K562 (cell line): Measurements from ENCODE around the gene KAT7. TPM values are rescaled to one million over a fixed set of nuclear protein-coding genes. Genes with fewer than 3 reads are reported as not detected.

Experiments
- CREBBP ChIP-seq: IDR thresholded peaks from one replicate; pipeline ENCODE4 v1.6.1; 2012; ENCODE audit warnings: low read depth, mild to moderate bottlenecking, control low read depth, inconsistent platforms, low read length
- ELF1 ChIP-seq: fragments of 200-800 bp; sonication (Bioruptor generic); IDR thresholded peaks from 2 replicates; pipeline ENCODE4 v1.6.1; 2016; ENCODE audit warnings: missing genetic modification characterization, missing compliant biosample characterization
- FUS ChIP-seq: fragments of 200-400 bp; formaldehyde crosslinking; optimal IDR thresholded peaks from 2 replicates; pipeline ENCODE3; 2017; ENCODE audit warnings: low read depth, low read length
- KLF6 ChIP-seq: fragments of 250-450 bp; sonication (Bioruptor Pico); IDR thresholded peaks from 2 replicates; pipeline ENCODE4 v1.4.0; 2020; ENCODE audit warnings: mild to moderate bottlenecking, moderate library complexity, borderline replicate concordance
- PCBP1 ChIP-seq: fragments of 200-400 bp; formaldehyde crosslinking; IDR thresholded peaks from 2 replicates; pipeline ENCODE4 v1.6.1; 2018; ENCODE audit warnings: mild to moderate bottlenecking, low read depth, low read length; ENCODE audit not compliant: poor library complexity, severe bottlenecking
- PTRF ChIP-seq: fragments of 450-650 bp; IDR thresholded peaks from 2 replicates; pipeline ENCODE4 v1.6.1; 2016; ENCODE audit warnings: mild to moderate bottlenecking, missing genetic modification characterization, missing compliant biosample characterization
- TFAM ChIP-seq: fragments of 250-450 bp; sonication (Bioruptor Pico); conservative IDR thresholded peaks from 2 replicates; pipeline ENCODE4 v1.5.0; 2021; ENCODE audit warnings: mild to moderate bottlenecking, moderate library complexity
- ZNF217 ChIP-seq: sonication (generic); formaldehyde crosslinking; IDR thresholded peaks from 2 replicates; pipeline ENCODE4 v1.8.0; 2022; ENCODE audit warnings: mild to moderate bottlenecking, missing genetic modification reagents
- ZNF707 ChIP-seq: fragments of 250-450 bp; sonication (Bioruptor Pico); conservative IDR thresholded peaks from 2 replicates; pipeline ENCODE4 v1.8.0; 2022; ENCODE audit warnings: inconsistent platforms, mild to moderate bottlenecking, moderate library complexity
- ZNF785 ChIP-seq: fragments of 250-450 bp; sonication (Bioruptor Pico); IDR thresholded peaks from 2 replicates; pipeline ENCODE4 v1.4.0; 2020; ENCODE audit warnings: mild to moderate bottlenecking
- polyA plus RNA-seq, 8 experiments: library from polyadenylated mRNA; depleted of rRNA in 4 of 8; stranded (reverse) in 5 of 8; unstranded in 3 of 8; fragments of >200 nt; fragmentation: Nextera tagmentation in 2 of 8; fragmentation: Illumina TruSeq in 1 of 8; extraction: Ambion mirVana in 2 of 8; extraction: Trizol in 1 of 8; gene quantifications; 2 replicates each; pipeline versions ENCODE4 v1.2.1 to v1.2.3, GENCODE V29; 2011 to 2014; ENCODE audit warnings: inconsistent platforms in 1 of 8, missing spikeins in 1 of 8
- total RNA-seq, 7 experiments: library from RNA; depleted of rRNA in 6 of 7; stranded (reverse); fragments of >200 nt in 6 of 7; fragmentation: Illumina TruSeq in 2 of 7; extraction: Trizol in 2 of 7; gene quantifications; 2 replicates each; pipeline versions ENCODE4 v1.2.1 to v1.2.3, GENCODE V29; 2011 to 2021; ENCODE audit warnings: low replicate concordance in 1 of 7
- TF ChIP-seq, protein P1 (sequence below), 2 experiments: fragments of 450-650 bp in 1 of 2; IDR thresholded peaks; 2 replicates each; pipeline ENCODE4 v1.6.1; 2011 to 2017; ENCODE audit warnings: low read depth in 2 of 2, antibody characterized with exemption in 1 of 2, borderline replicate concordance in 1 of 2, low read length in 1 of 2, mild to moderate bottlenecking in 1 of 2, mixed read lengths in 1 of 2; ENCODE audit not compliant: control insufficient read depth in 1 of 2
- TF ChIP-seq, protein P2 (sequence below): IDR thresholded peaks from 2 replicates; pipeline ENCODE4 v1.6.1; 2011; ENCODE audit not compliant: insufficient read length; ENCODE audit errors: extremely low read depth
- TF ChIP-seq, protein P3 (sequence below): IDR thresholded peaks from 2 replicates; pipeline ENCODE4 v1.6.1; 2011; ENCODE audit warnings: borderline replicate concordance, low read depth, mild to moderate bottlenecking, moderate library complexity, low read length; ENCODE audit not compliant: insufficient read depth, poor library complexity, severe bottlenecking
- TF ChIP-seq, protein P4 (sequence below): IDR thresholded peaks from 2 replicates; pipeline ENCODE4 v1.6.1; 2014; ENCODE audit warnings: antibody characterized with exemption
- TF ChIP-seq, protein P5 (sequence below): fragments of 250-450 bp; sonication (Bioruptor Pico); IDR thresholded peaks from 2 replicates; pipeline ENCODE4 v1.5.0; 2022; ENCODE audit warnings: mild to moderate bottlenecking

The KAT7 gene
- total and polyA plus RNA-seq, 9 of the 15 experiments (the other 6 are each of a cell fraction or from before 2014, with no cell fraction given): 10.8 to 57.3 (median 34.8) TPM

DNA sequence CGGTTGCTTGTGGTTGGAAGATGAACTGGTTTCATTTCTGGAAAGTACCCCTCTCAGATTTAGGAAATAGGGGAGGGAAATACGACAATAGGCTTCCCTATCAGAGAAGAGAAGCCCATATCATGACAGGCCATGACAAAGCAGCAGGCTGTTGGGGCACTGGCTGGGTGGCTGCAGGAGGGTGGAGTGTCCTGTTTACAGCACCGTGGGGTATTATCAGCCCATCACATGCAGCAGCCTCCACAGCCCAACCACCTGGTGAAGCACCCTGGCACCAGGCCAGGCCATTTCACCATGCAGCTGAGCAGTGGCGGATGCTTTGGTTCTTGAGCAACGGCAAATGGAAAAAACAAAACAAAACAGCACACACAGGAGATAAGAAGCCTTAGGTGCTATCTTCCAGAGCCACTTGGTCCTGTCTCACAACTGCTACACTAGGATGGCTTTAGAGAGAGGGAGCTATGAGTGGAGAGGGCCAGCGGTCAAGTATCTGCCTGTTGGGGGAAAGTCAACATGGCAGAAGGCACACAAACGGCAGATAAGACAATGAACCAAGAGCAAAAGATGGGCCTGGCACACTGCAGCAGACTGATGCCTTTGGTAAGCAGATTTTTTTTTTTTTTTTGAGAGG, 48.7 kb upstream of the KAT7 start (continued):
- TF ChIP-seq, protein P1, sequence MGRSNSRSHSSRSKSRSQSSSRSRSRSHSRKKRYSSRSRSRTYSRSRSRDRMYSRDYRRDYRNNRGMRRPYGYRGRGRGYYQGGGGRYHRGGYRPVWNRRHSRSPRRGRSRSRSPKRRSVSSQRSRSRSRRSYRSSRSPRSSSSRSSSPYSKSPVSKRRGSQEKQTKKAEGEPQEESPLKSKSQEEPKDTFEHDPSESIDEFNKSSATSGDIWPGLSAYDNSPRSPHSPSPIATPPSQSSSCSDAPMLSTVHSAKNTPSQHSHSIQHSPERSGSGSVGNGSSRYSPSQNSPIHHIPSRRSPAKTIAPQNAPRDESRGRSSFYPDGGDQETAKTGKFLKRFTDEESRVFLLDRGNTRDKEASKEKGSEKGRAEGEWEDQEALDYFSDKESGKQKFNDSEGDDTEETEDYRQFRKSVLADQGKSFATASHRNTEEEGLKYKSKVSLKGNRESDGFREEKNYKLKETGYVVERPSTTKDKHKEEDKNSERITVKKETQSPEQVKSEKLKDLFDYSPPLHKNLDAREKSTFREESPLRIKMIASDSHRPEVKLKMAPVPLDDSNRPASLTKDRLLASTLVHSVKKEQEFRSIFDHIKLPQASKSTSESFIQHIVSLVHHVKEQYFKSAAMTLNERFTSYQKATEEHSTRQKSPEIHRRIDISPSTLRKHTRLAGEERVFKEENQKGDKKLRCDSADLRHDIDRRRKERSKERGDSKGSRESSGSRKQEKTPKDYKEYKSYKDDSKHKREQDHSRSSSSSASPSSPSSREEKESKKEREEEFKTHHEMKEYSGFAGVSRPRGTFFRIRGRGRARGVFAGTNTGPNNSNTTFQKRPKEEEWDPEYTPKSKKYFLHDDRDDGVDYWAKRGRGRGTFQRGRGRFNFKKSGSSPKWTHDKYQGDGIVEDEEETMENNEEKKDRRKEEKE (IDR thresholded peaks at IDR 0.05; ENCODE audit: borderline replicate concordance in 1 of 2, control insufficient read depth in 1 of 2, low read depth in 2 of 2, low read length in 1 of 2): peak in 1 of 2 experiments; percentile 89; a peak in 1 of 4 replicates
- TF ChIP-seq CREBBP (no peak), ELF1 (peak; percentile 72), TFAM (CRISPR knock-in tag) (no peak), PCBP1 (no peak), KLF6 (CRISPR knock-in tag) (peak; percentile 85; the same call in 1 of the 2 replicates), PTRF (no peak), FUS (no peak), ZNF217 (CRISPR knock-in tag) (no peak), ZNF785 (CRISPR knock-in tag) (peak; percentile 24; the same call in 1 of the 2 replicates), ZNF707 (CRISPR knock-in tag) (0 out of 2 replicates have a peak, but pooled peaks have one; percentile 3)
- TF ChIP-seq, protein P2, sequence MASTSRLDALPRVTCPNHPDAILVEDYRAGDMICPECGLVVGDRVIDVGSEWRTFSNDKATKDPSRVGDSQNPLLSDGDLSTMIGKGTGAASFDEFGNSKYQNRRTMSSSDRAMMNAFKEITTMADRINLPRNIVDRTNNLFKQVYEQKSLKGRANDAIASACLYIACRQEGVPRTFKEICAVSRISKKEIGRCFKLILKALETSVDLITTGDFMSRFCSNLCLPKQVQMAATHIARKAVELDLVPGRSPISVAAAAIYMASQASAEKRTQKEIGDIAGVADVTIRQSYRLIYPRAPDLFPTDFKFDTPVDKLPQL: no peak
- TF ChIP-seq, protein P3, sequence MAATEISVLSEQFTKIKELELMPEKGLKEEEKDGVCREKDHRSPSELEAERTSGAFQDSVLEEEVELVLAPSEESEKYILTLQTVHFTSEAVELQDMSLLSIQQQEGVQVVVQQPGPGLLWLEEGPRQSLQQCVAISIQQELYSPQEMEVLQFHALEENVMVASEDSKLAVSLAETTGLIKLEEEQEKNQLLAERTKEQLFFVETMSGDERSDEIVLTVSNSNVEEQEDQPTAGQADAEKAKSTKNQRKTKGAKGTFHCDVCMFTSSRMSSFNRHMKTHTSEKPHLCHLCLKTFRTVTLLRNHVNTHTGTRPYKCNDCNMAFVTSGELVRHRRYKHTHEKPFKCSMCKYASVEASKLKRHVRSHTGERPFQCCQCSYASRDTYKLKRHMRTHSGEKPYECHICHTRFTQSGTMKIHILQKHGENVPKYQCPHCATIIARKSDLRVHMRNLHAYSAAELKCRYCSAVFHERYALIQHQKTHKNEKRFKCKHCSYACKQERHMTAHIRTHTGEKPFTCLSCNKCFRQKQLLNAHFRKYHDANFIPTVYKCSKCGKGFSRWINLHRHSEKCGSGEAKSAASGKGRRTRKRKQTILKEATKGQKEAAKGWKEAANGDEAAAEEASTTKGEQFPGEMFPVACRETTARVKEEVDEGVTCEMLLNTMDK: no peak
- TF ChIP-seq, protein P4, sequence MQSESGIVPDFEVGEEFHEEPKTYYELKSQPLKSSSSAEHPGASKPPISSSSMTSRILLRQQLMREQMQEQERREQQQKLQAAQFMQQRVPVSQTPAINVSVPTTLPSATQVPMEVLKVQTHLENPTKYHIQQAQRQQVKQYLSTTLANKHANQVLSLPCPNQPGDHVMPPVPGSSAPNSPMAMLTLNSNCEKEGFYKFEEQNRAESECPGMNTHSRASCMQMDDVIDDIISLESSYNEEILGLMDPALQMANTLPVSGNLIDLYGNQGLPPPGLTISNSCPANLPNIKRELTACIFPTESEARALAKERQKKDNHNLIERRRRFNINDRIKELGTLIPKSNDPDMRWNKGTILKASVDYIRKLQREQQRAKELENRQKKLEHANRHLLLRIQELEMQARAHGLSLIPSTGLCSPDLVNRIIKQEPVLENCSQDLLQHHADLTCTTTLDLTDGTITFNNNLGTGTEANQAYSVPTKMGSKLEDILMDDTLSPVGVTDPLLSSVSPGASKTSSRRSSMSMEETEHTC: peak; percentile 95
- TF ChIP-seq, protein P5, sequence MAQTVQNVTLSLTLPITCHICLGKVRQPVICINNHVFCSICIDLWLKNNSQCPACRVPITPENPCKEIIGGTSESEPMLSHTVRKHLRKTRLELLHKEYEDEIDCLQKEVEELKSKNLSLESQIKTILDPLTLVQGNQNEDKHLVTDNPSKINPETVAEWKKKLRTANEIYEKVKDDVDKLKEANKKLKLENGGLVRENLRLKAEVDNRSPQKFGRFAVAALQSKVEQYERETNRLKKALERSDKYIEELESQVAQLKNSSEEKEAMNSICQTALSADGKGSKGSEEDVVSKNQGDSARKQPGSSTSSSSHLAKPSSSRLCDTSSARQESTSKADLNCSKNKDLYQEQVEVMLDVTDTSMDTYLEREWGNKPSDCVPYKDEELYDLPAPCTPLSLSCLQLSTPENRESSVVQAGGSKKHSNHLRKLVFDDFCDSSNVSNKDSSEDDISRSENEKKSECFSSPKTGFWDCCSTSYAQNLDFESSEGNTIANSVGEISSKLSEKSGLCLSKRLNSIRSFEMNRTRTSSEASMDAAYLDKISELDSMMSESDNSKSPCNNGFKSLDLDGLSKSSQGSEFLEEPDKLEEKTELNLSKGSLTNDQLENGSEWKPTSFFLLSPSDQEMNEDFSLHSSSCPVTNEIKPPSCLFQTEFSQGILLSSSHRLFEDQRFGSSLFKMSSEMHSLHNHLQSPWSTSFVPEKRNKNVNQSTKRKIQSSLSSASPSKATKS (CRISPR knock-in tag): no peak
